Central memory CD4-positive, alpha-beta T cell (primary cell): ENCODE results near the gene DNASE1.
"Not testable (repeated sequence)": the region's sequence is repeated elsewhere in the genome, so short reads cannot be mapped to it uniquely, and the experiment has no call there.

Experiments
- DNase-seq: peaks from one replicate; pipeline ENCODE4 v3.0.0; 2022

Gene DNASE1

DNA sequence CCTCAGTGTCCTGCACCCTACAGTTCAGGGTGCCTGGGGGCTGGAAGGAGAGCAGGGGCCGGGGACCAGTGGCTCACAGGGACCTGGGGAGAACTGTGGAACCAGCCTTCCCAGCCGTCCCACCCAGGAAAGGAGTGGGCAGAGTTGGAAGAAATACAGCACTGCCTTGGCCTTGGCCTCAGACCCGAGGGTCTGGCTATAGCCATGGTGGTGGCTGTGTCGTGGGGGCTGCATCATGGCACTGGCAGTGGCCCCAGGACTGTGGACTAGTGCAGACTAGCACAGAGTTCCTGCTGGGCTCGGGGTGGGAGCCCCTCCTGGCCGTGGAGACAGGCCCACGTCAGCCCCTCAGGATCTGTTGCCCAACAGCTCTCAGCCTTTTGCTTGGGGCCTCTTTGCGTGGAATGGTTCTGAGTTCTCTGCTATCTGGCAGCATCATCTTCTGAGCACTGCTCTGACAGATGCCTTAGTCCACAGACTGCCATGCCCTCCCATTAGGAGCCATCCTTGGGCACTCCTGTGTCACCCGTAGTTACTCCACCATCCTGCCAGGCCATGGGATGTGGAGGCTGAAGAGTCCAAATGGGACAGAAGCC, 12.6 kb upstream of the DNASE1 start:
- DNase-seq = no peak

GRCh38 chr16:3642397-3643094, 11.9 kb upstream of the DNASE1 start:
- DNase-seq = no peak

GRCh38 chr16:3643095-3643730, 11.3 kb upstream of the DNASE1 start:
- no peak for DNase-seq

- DNase-seq = no peak
Observed at GRCh38 chr16:3645108-3645503, 9.4 kb upstream of the DNASE1 start.

- no peak for DNase-seq
Observed at GRCh38 chr16:3645504-3646347, 8.8 kb upstream of the DNASE1 start.

- DNase-seq = no peak
Observed at GRCh38 chr16:3646348-3646920, 8.1 kb upstream of the DNASE1 start.

DNA sequence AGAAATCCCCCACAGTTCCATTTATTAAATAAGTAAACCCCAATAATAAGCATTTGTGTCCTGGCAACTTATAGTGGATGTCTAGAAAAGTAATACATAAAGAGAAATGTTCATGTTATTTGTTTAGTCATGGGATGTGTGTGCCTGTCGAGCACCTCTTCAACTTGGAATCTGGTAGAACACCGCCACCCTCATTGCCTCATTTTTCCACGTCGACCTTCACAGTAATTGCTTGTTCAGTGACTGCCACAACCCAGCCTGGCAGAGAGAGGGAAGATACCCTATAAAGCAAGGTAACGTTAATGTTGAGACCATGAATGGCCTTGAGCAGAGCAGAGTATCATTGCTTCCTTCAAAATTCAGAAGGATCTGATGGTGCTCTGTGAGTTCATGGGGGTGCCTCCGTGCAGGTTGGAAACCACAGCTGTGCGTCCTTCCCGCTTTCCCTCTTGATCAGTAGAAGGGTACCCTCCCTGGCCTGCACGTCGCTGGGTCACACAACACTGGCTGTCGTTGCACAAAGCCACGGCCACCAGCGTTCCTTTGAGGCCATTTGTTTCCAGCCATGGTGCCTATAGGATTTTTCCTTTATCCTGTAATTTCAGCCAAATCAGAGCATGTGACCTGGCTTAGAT, 3.7 kb upstream of the DNASE1 start:
- DNase-seq = no peak

DNA sequence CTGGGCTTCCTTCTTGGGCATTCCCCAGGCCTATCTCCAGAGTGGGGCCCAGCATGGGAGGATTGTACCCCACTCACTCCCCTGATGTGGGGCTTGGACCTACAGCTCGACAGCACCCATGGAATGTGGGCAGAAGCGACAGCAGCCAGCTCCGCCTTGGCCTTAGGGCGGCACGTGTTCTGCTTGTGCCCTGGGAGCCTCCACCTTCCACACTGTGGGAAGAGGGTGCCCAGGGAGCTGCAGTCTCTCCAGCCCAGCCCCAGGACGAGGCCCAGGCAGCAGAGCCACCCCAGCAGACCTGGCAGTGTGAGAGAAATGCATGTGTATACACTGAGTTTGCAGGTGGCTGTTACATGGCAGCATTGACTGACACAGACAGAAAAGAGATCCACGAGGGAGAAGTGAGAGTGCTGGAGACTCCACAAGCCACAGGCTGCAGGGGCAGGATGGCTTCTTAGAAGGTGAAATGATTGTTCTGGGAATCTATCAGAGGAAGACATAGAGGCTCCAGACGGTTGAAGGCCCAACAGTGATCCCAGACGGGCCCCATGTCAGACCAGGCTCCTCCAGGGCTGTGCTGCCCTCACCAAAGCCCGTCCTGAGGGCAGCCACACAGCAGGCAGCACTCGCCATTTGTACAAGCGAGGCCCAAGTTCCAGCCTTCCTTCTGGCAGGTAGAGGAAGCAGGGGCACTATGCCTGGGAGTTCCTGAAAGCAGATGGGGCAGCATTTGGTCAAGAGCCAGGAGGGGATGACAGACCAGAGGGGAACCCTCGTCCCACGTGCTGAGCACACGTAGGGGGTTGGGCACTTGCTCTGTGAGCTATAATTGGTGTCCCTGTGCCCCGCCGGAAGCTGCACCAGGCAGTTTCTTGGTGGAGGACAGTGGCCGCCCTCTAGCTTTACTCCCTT, 2.8 kb upstream of the DNASE1 start:
- no peak for DNase-seq

DNA sequence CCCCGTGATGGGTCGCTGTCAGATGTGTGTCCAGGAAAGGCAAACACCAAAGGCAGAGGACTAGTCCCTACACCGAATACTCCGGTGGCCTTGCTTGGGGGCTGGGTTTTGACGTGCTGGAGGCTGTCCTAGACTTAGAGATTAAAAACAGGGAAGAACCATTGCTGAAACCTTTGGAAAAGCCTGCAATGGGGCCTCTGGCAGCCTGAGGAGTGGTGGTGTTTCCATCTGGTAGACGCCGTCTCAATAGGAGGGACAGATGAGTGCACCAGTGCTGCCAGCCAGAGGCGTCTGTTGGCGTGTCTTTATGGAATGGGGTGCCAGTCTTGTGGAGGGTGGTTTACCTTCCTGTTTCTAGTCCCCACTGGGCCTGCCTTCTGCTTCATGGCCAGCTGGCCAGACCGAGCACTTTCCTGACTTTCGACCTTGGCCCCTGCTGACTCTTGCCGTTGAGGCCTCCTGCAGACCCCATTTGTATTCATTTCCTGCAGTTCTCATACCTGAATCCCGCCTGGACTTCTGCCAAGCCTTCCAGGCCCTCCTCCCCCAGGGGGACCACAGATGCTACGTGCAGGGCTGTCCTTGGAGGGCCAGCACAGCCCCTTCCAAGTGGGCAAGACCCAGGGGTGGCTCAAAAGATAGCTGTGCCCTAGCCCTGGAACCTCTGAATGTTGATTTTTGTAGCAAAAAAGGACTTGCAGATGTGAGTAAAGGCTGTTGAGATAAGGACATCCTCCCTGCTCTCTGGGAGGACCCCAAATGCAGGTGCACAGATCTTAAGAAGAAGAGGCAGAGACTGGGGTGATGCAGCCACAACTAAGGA, 1.9 kb upstream of the DNASE1 start:
- DNase-seq = no peak

- no peak for DNase-seq
Observed at GRCh38 chr16:3655030-3655395, 522 bp downstream of the DNASE1 start.

GRCh38 chr16:3655396-3656159, 1.1 kb downstream of the DNASE1 start:
- DNase-seq = no peak

GRCh38 chr16:3656160-3656490, 1.6 kb downstream of the DNASE1 start:
- DNase-seq = not testable (repeated sequence)

- no peak for DNase-seq
Observed at GRCh38 chr16:3656491-3657468, 2.3 kb downstream of the DNASE1 start.

DNA sequence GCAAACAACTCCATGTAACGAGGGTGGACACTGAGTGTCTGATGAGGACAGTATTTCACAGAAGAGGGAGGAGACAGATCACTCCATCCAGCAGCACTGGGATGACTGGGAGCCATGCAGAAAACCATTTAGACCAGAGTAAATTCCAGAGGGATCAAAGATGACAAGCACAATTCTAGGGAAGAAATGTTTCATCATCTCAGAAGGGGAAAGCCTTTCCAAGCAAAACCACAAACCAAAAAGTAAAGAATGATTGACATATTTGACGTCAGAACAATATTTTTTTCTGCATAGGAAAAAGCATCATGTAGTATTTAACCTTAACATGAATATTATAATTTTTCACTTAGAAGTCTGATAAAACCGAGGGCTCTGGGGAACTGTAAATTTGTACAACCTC, 4.8 kb downstream of the DNASE1 start:
- no peak for DNase-seq

DNA sequence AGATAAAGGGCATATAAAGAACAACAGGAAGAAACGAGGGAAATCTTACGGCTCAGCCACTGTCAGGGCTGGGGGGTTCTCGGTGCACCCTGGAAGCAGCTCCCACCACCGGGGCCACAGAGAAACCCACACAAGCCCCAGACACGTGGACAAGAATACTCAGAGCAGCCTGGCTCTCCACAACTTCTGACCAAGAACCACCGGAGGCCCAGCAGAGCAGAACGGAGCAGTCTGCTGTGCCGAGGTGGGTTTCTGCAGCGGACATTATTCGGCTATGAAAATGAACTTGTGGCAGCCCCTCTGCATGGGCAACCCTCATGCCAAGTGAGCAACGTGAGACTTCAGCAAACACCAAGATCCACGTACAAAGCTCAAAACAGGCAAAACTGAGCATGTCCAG, 6.8 kb downstream of the DNASE1 start:
- no peak for DNase-seq

DNA sequence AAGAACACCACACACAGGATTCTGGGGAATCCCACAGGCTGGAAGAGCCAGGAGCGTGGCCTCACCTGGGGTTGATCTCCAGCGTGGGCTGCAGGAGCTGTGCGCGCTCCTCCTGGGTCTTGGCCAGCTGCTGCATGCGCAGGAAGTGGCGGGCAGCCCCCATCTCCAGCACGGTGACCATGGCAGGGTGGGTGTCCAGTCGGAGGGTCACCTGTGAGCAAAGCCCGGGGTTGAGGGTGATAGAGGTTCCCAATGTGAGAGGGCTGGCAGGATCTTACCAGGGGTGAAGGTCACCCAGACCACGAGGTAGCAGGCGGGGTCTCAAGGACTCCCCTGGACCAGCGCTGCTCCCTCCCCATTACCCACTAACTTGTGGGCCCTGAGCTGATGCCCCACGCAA, 7.4 kb downstream of the DNASE1 start:
- DNase-seq = no peak

- DNase-seq = no peak
Observed at GRCh38 chr16:3662601-3663000, 8.1 kb downstream of the DNASE1 start.

DNA sequence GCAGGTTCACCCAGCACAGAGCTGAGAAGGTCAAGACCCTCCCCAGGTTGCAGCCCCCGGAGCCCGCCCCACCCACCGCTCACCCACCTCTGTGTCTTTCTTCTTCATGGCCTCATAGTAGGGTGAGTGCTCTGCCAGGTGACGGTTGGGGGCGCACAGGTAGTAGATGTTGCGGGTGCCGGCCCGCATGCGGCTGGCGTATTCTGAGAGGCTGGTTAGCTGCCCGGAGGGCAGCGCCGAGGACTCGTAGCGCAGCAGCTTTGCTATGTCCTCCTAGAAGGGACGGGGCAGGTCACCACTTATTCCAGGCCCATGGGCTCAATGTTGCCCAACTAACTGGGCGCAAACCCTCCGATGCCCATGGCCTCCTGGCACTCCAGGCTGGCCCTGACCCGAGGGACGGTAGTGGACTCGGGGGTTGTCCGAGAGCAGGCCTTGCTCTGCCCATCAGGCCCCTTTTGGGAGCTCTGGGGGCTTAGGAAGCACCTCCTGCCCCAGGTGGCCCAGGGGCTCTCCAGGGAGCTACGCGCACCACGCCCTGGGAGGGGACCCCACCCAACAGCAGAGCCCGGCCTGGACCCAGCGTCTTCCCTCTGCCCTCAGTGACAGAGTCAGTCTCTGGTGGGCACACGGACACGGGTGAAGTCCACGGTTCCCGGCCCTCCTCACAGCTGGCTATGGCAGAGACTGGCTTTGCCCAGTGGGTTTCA, 9.9 kb downstream of the DNASE1 start:
- no peak for DNase-seq
